Esophagus squamous epithelium (tissue), 5 donors: ENCODE measurements around the gene SERTAD3. TPM values are rescaled to one million over a fixed set of nuclear protein-coding genes. Genes with fewer than 3 reads are reported as not detected.
A peak's percentile ranks its signal among the peaks of the same experiment; 100 is the strongest.
"Not testable (repeated sequence)": the region's sequence is repeated elsewhere in the genome, so short reads cannot be mapped to it uniquely, and the experiment has no call there.

ENCODE experiments used
- DNase-seq: peaks from one replicate; lab custom pipeline; 2025; lab: John Stamatoyannopoulos, UW
- H3K27ac ChIP-seq, 4 donors: fragments of 200-600 bp; sonication (generic); one replicate each; pipeline ENCODE4 v1.5.1; 2016 to 2019; ENCODE audit warnings: mild to moderate bottlenecking in 1 of 4
- H3K27me3 ChIP-seq, 4 donors: fragments of 200-600 bp; sonication (generic); 1 replicate in 3 of 4; 2 replicates in 1 of 4; pipeline versions ENCODE4 v1.5.1 to v1.6.0; 2017 to 2021; ENCODE audit warnings: antibody characterized with exemption in 1 of 4
- H3K36me3 ChIP-seq, 3 donors: fragments of 200-600 bp; sonication (generic); one replicate each; pipeline ENCODE4 v1.5.1; 2016 to 2019
- H3K4me1 ChIP-seq, 3 donors: fragments of 200-600 bp; sonication (generic); one replicate each; pipeline ENCODE4 v1.5.1; 2017 to 2019
- H3K4me3 ChIP-seq, 4 donors: fragments of 200-600 bp; sonication (generic); 1 replicate in 3 of 4; 2 replicates in 1 of 4; pipeline ENCODE4 v1.5.1; 2016 to 2019; ENCODE audit warnings: mild to moderate bottlenecking in 2 of 4, moderate library complexity in 1 of 4
- H3K9me3 ChIP-seq, 3 donors: fragments of 200-600 bp; sonication (generic); one replicate each; pipeline ENCODE4 v1.5.1; 2016 to 2019
- CTCF ChIP-seq, 6 experiments: fragments of 450-650 bp in 4 of 6; fragments of 200-600 bp in 2 of 6; sonication (generic) in 2 of 6; IDR thresholded peaks; one replicate each; pipeline ENCODE4 v1.5.1; 2016 to 2019; ENCODE audit warnings: antibody characterized with exemption in 6 of 6, mild to moderate bottlenecking in 4 of 6, moderate library complexity in 4 of 6
- POLR2A ChIP-seq, 4 donors: fragments of 450-650 bp; IDR thresholded peaks; one replicate each; pipeline ENCODE4 v1.6.1; 2017; ENCODE audit warnings: antibody characterized with exemption in 4 of 4, mild to moderate bottlenecking in 4 of 4, moderate library complexity in 3 of 4
- WGBS, 2 donors: methylation state at CpG; one replicate each; pipeline ENCODE4 v1.1.5; 2018; 5-methylcytosine and 5-hydroxymethylcytosine counted together
- intact Hi-C: fragments of 100-400 bp; cut with DNase I; formaldehyde crosslinking; loops from one replicate; pipeline ENCODE4 v1.15.0; 2022
- total RNA-seq, 4 donors: library from RNA; depleted of rRNA; stranded (reverse); fragments of >200 nt; gene quantifications; one replicate each; pipeline ENCODE4 v1.1.0, GENCODE V29; 2016
- donor health status: DM: yes; HTN: yes; CAD: no.

SERTAD3 gene
- total RNA-seq, 4 donors from 2014 or later, result 8.9 to 17.4 (median 12.0) TPM

DNA sequence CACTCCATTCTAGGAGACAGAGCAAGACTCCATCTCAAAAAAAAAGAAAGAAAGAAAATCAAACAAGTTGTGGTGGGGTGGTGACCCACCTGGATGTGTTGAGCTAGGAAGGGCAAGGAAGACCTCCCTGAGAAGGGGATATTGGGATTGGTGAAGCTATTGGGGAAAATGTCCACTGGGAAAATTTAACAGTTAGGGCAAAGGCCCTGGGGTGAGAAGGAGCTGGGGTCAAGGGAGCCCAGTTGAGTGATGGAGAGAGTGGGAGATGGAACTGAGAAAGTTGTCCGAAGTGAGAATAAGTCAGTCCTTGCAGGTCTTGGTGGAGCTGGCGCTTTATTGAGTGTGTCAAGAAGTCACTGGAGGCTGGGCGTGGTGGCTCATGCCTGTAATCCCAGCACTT lies 5.9 kb downstream of the SERTAD3 start:
- no peak for DNase-seq
- peaks cover 10 to 26% (median 21%) of the 10 kb centered on the region in 3 donors for H3K36me3 ChIP-seq
- intact Hi-C loops, result no loop called here
- no peaks in the 10 kb centered on the region for H3K9me3 ChIP-seq
- TF ChIP-seq POLR2A (IDR thresholded peaks at IDR 0.05), result no peak
- H3K4me3 ChIP-seq, result no peak overlapping the region
- H3K27me3 ChIP-seq, result no peaks in the 10 kb centered on the region
- H3K4me1 ChIP-seq, result peaks cover 17 to 50% (median 21%) of the 10 kb centered on the region in 3 donors
- WGBS, 2 donors, result 89 to 97% methylated on average over 3 of the region's 3 CpGs
- H3K27ac ChIP-seq, result no peak overlapping the region

GRCh38 chr19:40433391-40434216 lies 10.5 kb downstream of the SERTAD3 start:
- 2% methylated on average over 22 to 25 of the region's 50 CpGs for WGBS, 2 donors
- Histone ChIP-seq H3K27me3 (no peaks in the 10 kb centered on the region), H3K9me3 (no peaks in the 10 kb centered on the region), H3K27ac (peak overlapping the region; percentile 90 to 97 (median 92)), H3K4me1 (peaks cover 6 to 39% (median 16%) of the 10 kb centered on the region in 3 donors), H3K4me3 (peak overlapping the region; percentile 26 to 66 (median 50)), H3K36me3 (no peaks in the 10 kb centered on the region)
- intact Hi-C loops, result no loop called here
- no peak for DNase-seq
- TF ChIP-seq CTCF (IDR thresholded peaks at IDR 0.05) (no peak), POLR2A (IDR thresholded peaks at IDR 0.05) (peak in 1 of 4 donors; percentile 63)

DNA sequence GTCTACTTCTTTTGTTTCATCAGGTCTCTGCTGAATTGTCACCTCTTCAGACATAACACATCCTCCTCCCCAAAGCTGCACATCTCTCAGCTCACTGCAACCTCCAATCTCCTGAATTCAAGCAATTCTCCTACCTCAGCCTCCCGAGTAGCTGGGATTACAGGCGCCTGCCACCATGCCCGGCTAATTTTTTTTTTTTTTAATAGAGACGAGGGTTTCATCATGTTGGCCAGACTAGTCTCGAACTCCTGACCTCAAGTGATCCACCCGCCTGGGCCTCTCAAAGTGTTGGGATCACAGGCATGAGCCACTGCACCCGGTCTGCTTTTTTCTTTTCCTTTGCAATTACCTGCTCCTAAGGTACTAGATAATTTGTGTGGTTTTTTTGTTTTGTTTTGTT lies 11.4 kb downstream of the SERTAD3 start:
- H3K36me3 ChIP-seq, intact Hi-C loops, H3K27me3 ChIP-seq, DNase-seq, H3K9me3 ChIP-seq: not testable (repeated sequence)
- Histone ChIP-seq H3K27ac (peak overlapping the region; percentile 90 to 97 (median 92)), H3K4me3 (peak overlapping the region in 3 of 4 donors; percentile 46 to 66 (median 55)), H3K4me1 (peaks cover 6 to 39% (median 16%) of the 10 kb centered on the region in 3 donors)
- 32 to 37% methylated on average over 7 of the region's 7 CpGs for WGBS, 2 donors

DNA sequence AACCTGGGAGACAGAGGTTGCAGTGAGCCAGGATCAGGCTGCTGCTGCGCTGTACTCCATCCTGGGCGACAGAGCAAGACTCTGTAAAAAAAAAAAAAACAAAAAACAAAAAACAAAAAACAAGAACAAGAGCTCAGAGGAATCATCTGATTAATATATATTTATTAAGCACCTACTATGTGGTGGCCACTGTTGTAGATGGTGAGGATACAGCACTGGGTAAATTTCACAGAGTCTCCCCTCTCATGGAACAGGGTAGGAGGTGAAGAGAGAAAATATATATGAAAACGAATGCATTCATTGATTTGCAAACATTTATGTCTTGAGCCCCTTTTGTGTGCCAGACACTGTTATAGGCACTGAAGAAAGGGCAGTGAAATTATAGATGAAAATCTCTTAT lies 12.4 kb downstream of the SERTAD3 start:
- 73 to 90% methylated on average over 2 to 3 of the region's 3 CpGs for whole genome bisulfite sequencing, 2 donors

DNA sequence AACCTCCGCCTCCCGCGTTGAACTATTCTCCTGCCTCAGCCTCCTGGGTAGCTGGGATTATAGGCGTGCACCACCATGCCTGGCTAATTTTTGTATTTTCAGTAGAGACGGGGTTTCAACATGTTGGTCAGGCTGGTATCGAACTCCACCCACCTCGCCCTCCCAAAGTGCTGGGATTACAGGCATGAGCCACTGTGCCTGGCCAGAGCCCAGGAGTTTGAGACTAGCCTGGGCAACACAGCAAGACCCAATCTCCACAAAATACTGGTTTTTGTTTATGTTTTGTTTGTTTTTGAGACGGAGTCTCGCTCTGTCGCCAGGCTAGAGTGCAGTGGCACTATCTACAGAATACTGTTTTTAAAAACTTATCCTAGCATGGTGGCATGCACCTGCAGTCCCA lies 13.9 kb downstream of the SERTAD3 start:
- DNase-seq, H3K4me3 ChIP-seq, H3K9me3 ChIP-seq, H3K27me3 ChIP-seq, H3K27ac ChIP-seq, H3K36me3 ChIP-seq, intact Hi-C loops: not testable (repeated sequence)
- 80 to 89% methylated on average over 7 to 8 of the region's 10 CpGs for WGBS, 2 donors
- H3K4me1 ChIP-seq, result peaks cover 6 to 52% (median 23%) of the 10 kb centered on the region in 3 donors

More for the DNA sequence above, 12.4 kb downstream of the SERTAD3 start:
- Histone ChIP-seq H3K4me3 (no peak overlapping the region), H3K27ac (peak overlapping the region in 2 of 4 donors; percentile 90 to 97), H3K9me3 (no peaks in the 10 kb centered on the region), H3K36me3 (no peaks in the 10 kb centered on the region), H3K27me3 (no peaks in the 10 kb centered on the region), H3K4me1 (peaks cover 6 to 45% (median 17%) of the 10 kb centered on the region in 3 donors)
- intact Hi-C loops, result no loop called here
- TF ChIP-seq CTCF (IDR thresholded peaks at IDR 0.05), result no peak
- no peak for TF ChIP-seq POLR2A (IDR thresholded peaks at IDR 0.05)
- no peak for DNase-seq

DNA sequence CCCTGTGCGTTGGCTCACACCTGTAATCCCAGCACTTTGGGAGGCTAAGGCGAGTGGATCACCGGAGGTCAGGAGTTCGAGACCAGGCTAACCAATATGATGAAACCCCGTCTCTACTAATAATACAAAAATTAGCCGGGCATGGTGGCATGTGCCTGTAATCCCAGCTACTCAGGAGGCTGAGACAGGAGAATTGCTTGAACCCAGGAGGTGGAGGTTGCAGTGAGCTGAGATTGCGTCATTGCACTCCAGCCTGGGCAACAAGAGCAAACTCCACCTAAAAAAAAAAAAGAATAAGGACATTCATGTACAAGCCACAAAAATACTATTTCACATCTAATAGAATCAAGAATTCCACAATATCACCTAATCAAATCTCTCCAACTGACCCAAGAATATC lies 15.9 kb downstream of the SERTAD3 start:
- not testable (repeated sequence) for DNase-seq, H3K4me3 ChIP-seq, H3K9me3 ChIP-seq, H3K27ac ChIP-seq, H3K27me3 ChIP-seq, H3K36me3 ChIP-seq
- intact Hi-C loops, result loop anchor here (10.0 kb wide), 1 partner anchor 177 kb away; the partner anchor contains the start of gene LTBP4
- WGBS, 2 donors, result 94 to 96% methylated on average over 7 of the region's 7 CpGs
- H3K4me1 ChIP-seq, result peaks cover 6 to 49% (median 31%) of the 10 kb centered on the region in 3 donors
